Astrocyte of the cerebellum (primary cell): Measurements from ENCODE around the gene KIF3C.
"Not testable (repeated sequence)": the region's sequence is repeated elsewhere in the genome, so short reads cannot be mapped to it uniquely, and the experiment has no call there.

Experiments
- DNase-seq: peaks from one replicate; pipeline ENCODE4 v3.0.0-alpha.2; 2011; ENCODE audit warnings: low read depth
- H3K4me3 ChIP-seq: 2 replicates; pipeline ENCODE4 v1.5.1; 2011; ENCODE audit warnings: mild to moderate bottlenecking, low read depth, low read length, moderate library complexity
- CTCF ChIP-seq: IDR thresholded peaks from 2 replicates; pipeline ENCODE4 v1.5.1; 2012; ENCODE audit warnings: low read length, low read depth, moderate library complexity, mild to moderate bottlenecking; ENCODE audit errors: missing control alignments
- in situ Hi-C: cut with HindIII; loops from 2 replicates; pipeline ENCODE4 v1.10.0; 2017; ENCODE audit warnings: low sequenced_read_pairs

The KIF3C gene

GRCh38 chr2:25920786-25921415 lies 61.4 kb downstream of the KIF3C start:
- in situ Hi-C loops: loop anchor here (10.0 kb wide), 1 partner anchor 56 kb away; no protein-coding TSS in a partner anchor
- TF ChIP-seq CTCF: no peak
- no peak for DNase-seq
- H3K4me3 ChIP-seq: no peak overlapping the region

GRCh38 chr2:25920336-25920735 lies 62.0 kb downstream of the KIF3C start:
- in situ Hi-C loops: loop anchor here (10.0 kb wide), 1 partner anchor 56 kb away; no protein-coding TSS in a partner anchor
- TF ChIP-seq CTCF: no peak
- no peak for DNase-seq
- no peak overlapping the region for H3K4me3 ChIP-seq

- TF ChIP-seq CTCF: no peak
- H3K4me3 ChIP-seq: no peak overlapping the region
- in situ Hi-C loops: no loop called here
- no peak for DNase-seq
These were observed 64.5 kb downstream of the KIF3C start for GRCh38 chr2:25917832-25918231.

- H3K4me3 ChIP-seq, DNase-seq, in situ Hi-C loops: not testable (repeated sequence)
These were observed 64.9 kb downstream of the KIF3C start for GRCh38 chr2:25917411-25917810.

- in situ Hi-C loops, H3K4me3 ChIP-seq, DNase-seq: not testable (repeated sequence)
These were observed 66.1 kb downstream of the KIF3C start for GRCh38 chr2:25915944-25916772.

- DNase-seq, in situ Hi-C loops, H3K4me3 ChIP-seq: not testable (repeated sequence)
These were observed 66.9 kb downstream of the KIF3C start for GRCh38 chr2:25915411-25915810.

GRCh38 chr2:25913696-25913973 lies 68.7 kb downstream of the KIF3C start:
- in situ Hi-C loops, H3K4me3 ChIP-seq, DNase-seq: not testable (repeated sequence)

GRCh38 chr2:25912851-25913695 lies 69.2 kb downstream of the KIF3C start:
- TF ChIP-seq CTCF: no peak
- DNase-seq: no peak
- in situ Hi-C loops: no loop called here
- H3K4me3 ChIP-seq: no peak overlapping the region

GRCh38 chr2:25909574-25909973 lies 72.7 kb downstream of the KIF3C start:
- in situ Hi-C loops, DNase-seq, H3K4me3 ChIP-seq: not testable (repeated sequence)
